HPDE6-E6E7 (cell line): ENCODE measurements around the gene RAF1.
"Not testable (repeated sequence)": the region's sequence is repeated elsewhere in the genome, so short reads cannot be mapped to it uniquely, and the experiment has no call there.

ENCODE experiments used
- DNase-seq: peaks from one replicate; pipeline ENCODE4 v3.0.0; 2011; ENCODE audit warnings: missing footprints; ENCODE audit errors: extremely low spot score

The RAF1 gene

GRCh38 chr3:12560505-12561190, 103.3 kb downstream of the RAF1 start:
- DNase-seq = no peak

- no peak for DNase-seq
Measured at GRCh38 chr3:12559520-12559919, 104.4 kb downstream of the RAF1 start.

DNA sequence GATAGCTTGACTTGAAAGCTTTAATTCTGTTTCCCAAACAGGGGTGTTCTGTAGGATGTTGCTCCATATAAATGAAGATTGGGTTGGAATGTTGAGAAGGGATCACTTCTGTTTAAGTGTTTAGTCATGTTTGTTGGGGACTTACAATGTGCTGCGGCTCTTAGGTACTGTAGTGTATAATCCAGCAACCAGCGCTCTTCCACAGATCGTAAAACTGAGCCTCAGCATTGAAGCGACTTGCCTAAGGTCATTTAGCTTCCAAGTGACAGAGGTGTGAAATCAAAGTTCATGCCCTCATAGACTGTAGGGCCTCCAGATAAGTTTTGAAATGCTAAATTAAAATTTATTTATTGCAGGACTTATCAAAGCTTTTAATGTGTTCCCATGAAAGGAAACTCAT, 105.2 kb downstream of the RAF1 start:
- DNase-seq = no peak

GRCh38 chr3:12557473-12558100, 106.3 kb downstream of the RAF1 start:
- no peak for DNase-seq

DNA sequence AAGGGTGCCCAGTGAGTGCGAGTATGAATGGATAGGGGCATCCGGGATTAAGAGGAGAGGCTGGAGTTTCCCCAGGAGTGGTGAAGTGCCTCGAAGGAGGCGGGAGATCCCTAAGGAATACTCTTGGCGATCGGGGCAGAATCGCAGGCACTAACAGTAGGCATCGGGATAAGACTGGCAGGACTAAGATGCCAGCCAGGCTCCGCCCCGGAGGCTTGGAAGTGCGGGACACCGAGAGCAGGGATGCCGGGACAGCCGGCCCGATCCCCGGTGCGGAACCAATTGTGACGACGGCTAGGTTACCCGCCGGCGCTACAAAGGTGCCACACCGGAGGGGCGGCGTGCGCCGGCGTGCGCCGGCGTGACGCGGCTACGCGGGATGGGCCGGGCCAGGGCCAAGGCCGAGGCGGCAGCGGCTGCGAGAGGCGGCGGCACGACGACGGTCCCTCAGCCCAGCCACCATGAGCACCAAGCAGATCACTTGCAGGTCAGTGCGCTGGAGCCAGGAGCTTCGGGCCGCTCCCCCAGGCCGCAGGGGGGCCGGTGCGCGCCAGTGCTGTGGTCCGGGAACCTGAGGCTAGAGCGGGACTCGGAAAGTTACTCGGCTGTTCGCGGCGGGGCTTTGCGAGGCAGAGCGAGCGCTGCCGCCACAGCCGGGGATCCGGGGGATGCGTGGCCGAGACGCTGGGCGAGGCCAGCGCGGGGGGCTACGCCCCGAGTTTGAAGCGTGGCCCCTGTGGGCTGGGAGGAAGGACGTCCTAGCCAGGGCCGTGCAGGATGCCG, 107.0 kb downstream of the RAF1 start, which contains the start of gene MKRN2:
TSS of gene MKRN2 (plus strand) at position 398 of the 783 bp plus-strand sequence. CDS start at position 462, 64 bp downstream.
- peak; percentile 34 for DNase-seq

DNA sequence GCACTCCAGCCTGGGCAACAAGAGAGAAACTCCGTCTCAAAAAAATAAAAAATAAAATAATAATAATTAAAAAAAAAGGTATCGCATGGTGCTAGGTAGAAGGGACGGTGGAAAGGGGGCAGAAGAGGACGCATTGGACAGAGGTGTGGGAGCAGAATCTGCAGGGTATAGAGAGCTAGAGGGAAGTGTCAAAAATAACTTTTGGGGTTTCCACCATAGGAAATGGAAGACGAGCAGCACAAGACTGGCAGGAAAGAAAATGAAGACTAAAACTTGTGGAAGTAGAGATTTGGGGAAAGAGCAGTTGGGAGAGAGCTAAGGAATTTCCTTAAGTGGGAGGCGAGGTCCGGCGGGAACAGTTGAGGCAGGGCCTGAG, 107.6 kb downstream of the RAF1 start:
- no peak for DNase-seq

DNA sequence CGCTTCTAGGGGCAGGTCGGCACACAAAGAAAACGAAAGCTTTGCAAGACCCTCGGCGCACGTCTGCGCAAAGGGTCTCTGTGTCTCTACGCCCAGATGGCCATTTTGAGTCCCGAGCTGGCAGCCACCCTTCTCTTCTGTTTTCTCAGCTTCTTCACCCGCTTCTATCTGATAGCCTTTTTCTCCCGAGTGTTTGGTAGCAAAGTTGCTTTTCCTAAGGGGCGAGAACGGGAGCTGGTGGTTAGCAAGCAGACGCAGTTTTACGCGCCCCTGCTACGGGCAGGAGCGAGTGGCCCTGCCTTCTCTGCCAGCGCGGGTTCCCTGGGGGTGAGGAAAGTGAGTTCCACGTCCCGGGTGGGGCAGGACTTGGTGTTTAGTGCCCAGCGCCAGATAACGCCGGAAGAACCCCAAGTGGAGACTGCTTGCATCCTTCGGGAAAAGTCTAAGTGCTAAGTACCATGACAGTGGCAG, 110.0 kb downstream of the RAF1 start:
- no peak for DNase-seq

DNA sequence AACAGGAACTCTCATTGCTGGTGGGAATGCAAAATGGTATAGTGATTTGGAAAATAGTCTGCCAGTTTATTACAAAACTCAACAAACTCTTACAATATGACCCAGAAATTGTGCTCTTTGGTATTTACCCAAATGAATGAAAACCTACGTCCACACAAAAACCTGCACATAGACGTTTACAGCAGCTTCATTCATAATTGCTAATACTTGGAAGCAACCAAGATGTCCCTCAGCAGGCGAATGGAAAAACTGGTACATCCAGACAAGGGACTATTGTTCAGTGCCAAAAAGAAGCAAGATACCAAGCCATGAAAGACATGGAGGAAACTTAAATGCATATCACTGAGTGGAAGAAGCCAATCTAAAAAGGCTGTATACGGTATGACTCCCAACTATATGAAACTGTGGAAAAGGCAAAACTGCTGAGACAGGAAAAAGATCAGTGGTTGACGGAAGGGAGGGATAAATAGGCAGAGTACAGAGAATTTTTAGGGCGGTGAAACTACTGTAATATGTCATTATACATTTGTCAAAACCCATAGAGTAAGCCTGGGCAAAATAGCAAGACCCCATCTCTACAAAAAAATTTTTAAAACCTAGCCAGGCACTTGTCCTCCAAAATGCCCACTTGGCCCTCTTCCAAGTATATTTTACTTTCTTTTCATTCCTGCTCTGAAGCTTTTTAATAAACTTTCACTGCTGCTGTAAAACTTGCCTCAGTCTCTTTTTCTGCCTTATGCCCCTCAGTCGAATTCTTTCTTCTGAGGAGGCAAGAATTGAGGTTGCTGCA, 113.8 kb downstream of the RAF1 start:
- no peak for DNase-seq

- DNase-seq = peak; percentile 56
Measured at GRCh38 chr3:12545473-12545791, 118.5 kb downstream of the RAF1 start, which contains the start of gene MKRN2OS. TSS of gene MKRN2OS (minus strand) at chr3:12545499. CDS start at chr3:12545464, 35 bp downstream.

DNA sequence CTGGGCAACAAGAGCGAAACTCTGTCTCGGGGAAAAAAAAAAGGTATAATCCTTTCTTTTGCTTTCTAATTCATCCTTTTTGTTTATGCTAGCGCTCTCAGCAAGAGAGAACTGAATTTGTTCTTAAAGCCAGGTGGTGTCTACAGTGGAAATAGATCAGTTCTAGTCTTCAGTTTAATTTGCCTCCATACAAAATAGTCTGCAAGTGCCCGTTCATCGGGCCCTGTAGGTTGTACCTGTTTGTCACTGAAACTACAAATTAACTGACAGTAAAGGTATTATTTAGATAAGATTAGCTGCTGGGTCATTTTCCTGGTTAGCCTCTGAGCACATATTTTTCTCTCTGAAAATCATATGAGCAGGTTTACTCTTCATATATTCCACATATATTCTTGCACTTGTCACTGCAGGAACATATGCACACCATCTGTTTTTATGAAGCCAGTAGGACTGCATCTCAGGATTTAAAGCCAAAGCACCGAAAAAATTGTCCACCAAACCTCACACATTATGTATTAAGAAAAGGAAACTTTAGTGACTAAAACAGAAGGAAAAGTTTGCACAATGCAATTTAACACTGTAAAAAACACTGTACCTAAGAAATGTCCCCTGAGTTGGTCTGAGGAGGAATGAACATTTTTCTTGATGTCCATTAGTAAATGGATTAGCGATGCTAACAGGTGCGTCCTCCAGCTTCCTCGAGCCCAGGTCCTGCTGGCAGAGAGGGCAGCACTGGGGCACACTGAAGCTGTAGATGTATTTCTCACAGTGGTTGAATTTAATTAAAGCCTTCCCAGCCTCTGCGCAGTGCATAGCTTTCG, 119.1 kb downstream of the RAF1 start:
- DNase-seq = no peak

- DNase-seq = not testable (repeated sequence)
Measured at GRCh38 chr3:12543497-12543896, 120.4 kb downstream of the RAF1 start.

DNA sequence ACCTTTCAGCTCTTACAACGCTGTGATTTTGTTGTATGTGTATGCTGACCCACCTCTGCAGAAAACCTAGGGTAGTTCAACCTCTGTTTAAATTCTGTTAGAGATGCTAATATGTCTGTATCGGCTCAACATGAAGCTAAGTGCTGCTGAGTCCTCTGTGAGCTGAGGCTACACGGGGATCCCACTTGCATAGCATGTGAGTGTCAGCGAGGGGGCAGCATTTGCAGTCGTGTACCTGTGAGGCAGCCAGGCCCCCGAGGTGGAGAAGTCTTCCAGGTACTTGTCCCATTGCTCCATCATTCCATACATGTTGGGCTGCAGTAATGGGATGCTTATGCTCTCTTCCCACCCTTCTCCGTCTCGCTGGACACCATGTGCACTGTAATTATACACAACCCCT, 122.3 kb downstream of the RAF1 start:
- no peak for DNase-seq

GRCh38 chr3:12536423-12536822, 127.5 kb downstream of the RAF1 start:
- no peak for DNase-seq
